SK-N-SH (cell line): ENCODE measurements around the gene SMIM1. TPM values are rescaled to one million over a fixed set of nuclear protein-coding genes. Genes with fewer than 3 reads are reported as not detected.

Source experiments
- CTCF ChIA-PET: fragments of 300-600, 350-600 bp; formaldehyde crosslinking; extraction: SDS; loops from one replicate; lab custom pipeline; 2021; lab: Yijun Ruan, JAX
- POLR2A ChIA-PET: fragments of 350-600 bp; sonication (Branson Sonifier 250); formaldehyde crosslinking; extraction: SDS; loops from one replicate; lab custom pipeline; 2020; ENCODE audit warnings: antibody characterized with exemption, inconsistent platforms; lab: Yijun Ruan, JAX
- DNase-seq: peaks from one replicate; pipeline ENCODE4 v3.0.0; 2012
- H2AFZ ChIP-seq: fragments of 200-600 bp; sonication (generic); 2 replicates; pipeline ENCODE4 v1.8.1; 2016; ENCODE audit warnings: antibody characterized with exemption, mild to moderate bottlenecking, low read depth
- H3F3A ChIP-seq: fragments of 200-600 bp; sonication (generic); replicated peaks from 2 replicates; pipeline ENCODE3; 2016; ENCODE audit warnings: antibody characterized with exemption, mild to moderate bottlenecking; ENCODE audit not compliant: insufficient read depth
- H3K27ac ChIP-seq, 2 experiments: fragments of 200-500 bp in 1 of 2; fragments of 200-600 bp in 1 of 2; sonication (Bioruptor generic) in 1 of 2; sonication (generic), shearing (Covaris generic) in 1 of 2; 2 replicates each; pipeline versions ENCODE4 v1.5.1 to v1.6.1; 2014 to 2016; ENCODE audit warnings: low read depth in 2 of 2, inconsistent platforms in 1 of 2, low read length in 1 of 2, mild to moderate bottlenecking in 1 of 2, mixed read lengths in 1 of 2
- H3K27me3 ChIP-seq: fragments of 200-600 bp; sonication (generic), shearing (Covaris generic); 2 replicates; pipeline ENCODE4 v1.6.1; 2016; ENCODE audit warnings: mixed run types; ENCODE audit not compliant: insufficient read depth
- H3K36me3 ChIP-seq, 2 experiments: fragments of 200-500 bp in 1 of 2; fragments of 200-600 bp in 1 of 2; sonication (Bioruptor generic) in 1 of 2; sonication (generic) in 1 of 2; replicated peaks in 1 of 2; 2 replicates each; pipeline versions ENCODE3 to v1.5.1; 2014 to 2016; ENCODE audit warnings: low read length in 1 of 2, mild to moderate bottlenecking in 1 of 2; ENCODE audit not compliant: insufficient read depth in 2 of 2, control insufficient read depth in 1 of 2
- H3K4me1 ChIP-seq, 2 experiments: fragments of 200-500 bp in 1 of 2; fragments of 200-600 bp in 1 of 2; sonication (Bioruptor generic) in 1 of 2; sonication (generic), shearing (Covaris generic) in 1 of 2; 2 replicates each; pipeline versions ENCODE4 v1.5.1 to v1.6.1; 2014 to 2016; ENCODE audit warnings: low read depth in 1 of 2, low read length in 1 of 2, mixed run types in 1 of 2; ENCODE audit not compliant: insufficient read depth in 2 of 2, control insufficient read depth in 1 of 2
- H3K4me2 ChIP-seq: fragments of 200-600 bp; sonication (generic), shearing (Covaris generic); 2 replicates; pipeline ENCODE4 v1.6.1; 2017; ENCODE audit warnings: mixed run types
- H3K4me3 ChIP-seq, 2 experiments: fragments of 200-500 bp in 1 of 2; fragments of 200-600 bp in 1 of 2; sonication (Bioruptor generic) in 1 of 2; sonication (generic), shearing (Covaris generic) in 1 of 2; 2 replicates each; pipeline versions ENCODE4 v1.5.1 to v1.8.1; 2014 to 2016; ENCODE audit warnings: low read depth in 2 of 2, inconsistent platforms in 1 of 2, low read length in 1 of 2, mild to moderate bottlenecking in 1 of 2, mixed read lengths in 1 of 2, moderate library complexity in 1 of 2
- H3K79me2 ChIP-seq: fragments of 200-600 bp; sonication (generic); 2 replicates; pipeline ENCODE4 v1.8.1; 2017; ENCODE audit warnings: mild to moderate bottlenecking; ENCODE audit not compliant: insufficient read depth
- H3K9ac ChIP-seq: fragments of 200-600 bp; sonication (generic); 2 replicates; pipeline ENCODE4 v1.6.1; 2017; ENCODE audit warnings: mixed run types
- H3K9me2 ChIP-seq: fragments of 200-600 bp; sonication (generic); 2 replicates; pipeline ENCODE4 v1.6.1; 2017; ENCODE audit warnings: mixed run types
- H3K9me3 ChIP-seq: fragments of 200-600 bp; sonication (generic); 2 replicates; pipeline ENCODE4 v1.6.1; 2017; ENCODE audit warnings: mixed run types, mild to moderate bottlenecking, moderate library complexity
- H4K20me1 ChIP-seq: fragments of 200-600 bp; sonication (generic); 2 replicates; pipeline ENCODE4 v1.6.1; 2017; ENCODE audit warnings: mild to moderate bottlenecking, mixed run types; ENCODE audit not compliant: insufficient read depth
- ELF1 ChIP-seq: IDR thresholded peaks from 2 replicates; pipeline ENCODE4 v1.4.0; 2012
- EP300 ChIP-seq, 2 experiments: IDR thresholded peaks; 2 replicates each; pipeline versions ENCODE4 v1.4.0 to v1.6.1; 2012; ENCODE audit warnings: borderline replicate concordance in 1 of 2, low read depth in 1 of 2, low read length in 1 of 2
- EZH2phosphoT487 ChIP-seq: fragments of 200-600 bp; sonication (generic); IDR thresholded peaks from 2 replicates; pipeline ENCODE4 v1.6.1; 2017; ENCODE audit warnings: low read depth, mixed run types, mild to moderate bottlenecking, antibody characterized with exemption, moderate library complexity, borderline replicate concordance
- FOXM1 ChIP-seq: IDR thresholded peaks from 2 replicates; pipeline ENCODE4 v1.4.0; 2012; ENCODE audit warnings: low read depth, mild to moderate bottlenecking
- RCOR1 ChIP-seq: fragments of 150-350 bp; IDR thresholded peaks from 2 replicates; pipeline ENCODE4 v1.6.1; 2017; ENCODE audit warnings: antibody characterized with exemption, low read length
- RFX5 ChIP-seq: IDR thresholded peaks from 2 replicates; pipeline ENCODE4 v1.6.1; 2012; ENCODE audit warnings: mild to moderate bottlenecking, improper control_type of control experiment, low read length
- SMC3 ChIP-seq: IDR thresholded peaks from 2 replicates; pipeline ENCODE4 v1.6.1; 2012; ENCODE audit warnings: low read depth, low read length, improper control_type of control experiment
- TAF1 ChIP-seq: IDR thresholded peaks from 2 replicates; pipeline ENCODE4 v1.6.1; 2012; ENCODE audit warnings: low read depth, mild to moderate bottlenecking, low read length, moderate library complexity, borderline replicate concordance
- TCF12 ChIP-seq: IDR thresholded peaks from 2 replicates; pipeline ENCODE4 v1.4.0; 2012
- WGBS: methylation state at CpG from one replicate; pipeline ENCODE4 v1.1.6; 2017; ENCODE audit warnings: low lambda C conversion rate; 5-methylcytosine and 5-hydroxymethylcytosine counted together
- polyA plus RNA-seq, 3 experiments: library from polyadenylated mRNA; depleted of rRNA; stranded (reverse); fragments of >200 nt; gene quantifications; 2 replicates each; pipeline ENCODE4 v1.2.3, GENCODE V29; 2012
- TF ChIP-seq, protein P1 (sequence below): IDR thresholded peaks from 2 replicates; pipeline ENCODE4 v1.4.0; 2012; ENCODE audit warnings: low read depth
- TF ChIP-seq, protein P2 (sequence below): fragments of 150-350 bp; IDR thresholded peaks from 2 replicates; pipeline ENCODE4 v1.6.1; 2017; ENCODE audit warnings: antibody characterized with exemption, low read length, low read depth, borderline replicate concordance

The SMIM1 gene
- polyA plus RNA-seq, 1 of the 3 experiments (the other 2 are of a cell fraction) = 6.1 TPM

DNA sequence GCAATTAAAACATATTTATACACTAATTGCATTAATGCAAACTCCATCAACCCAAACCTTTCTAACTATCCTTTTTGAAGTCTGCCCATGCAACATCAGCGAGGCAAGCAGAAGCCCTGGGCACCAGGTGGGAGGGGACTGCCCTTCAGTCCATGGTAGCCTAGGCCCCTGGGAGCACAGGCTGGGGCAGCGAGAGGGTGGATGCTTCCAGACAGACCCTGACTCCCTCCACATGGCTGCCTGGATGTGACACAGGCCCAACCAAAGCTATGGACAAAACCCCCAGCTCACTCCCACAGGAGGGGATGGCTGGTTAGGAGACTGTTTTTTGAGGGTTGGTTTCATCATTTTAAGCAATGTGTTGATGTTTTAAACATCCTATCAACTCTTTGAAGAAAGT lies 41.5 kb downstream of the SMIM1 start:
- POLR2A ChIA-PET = no interaction called here
- no peak for DNase-seq
- Histone ChIP-seq H3K9me3 (no peaks in the 10 kb centered on the region), H3K27me3 (no peaks in the 10 kb centered on the region), H3K79me2 (no peaks in the 10 kb centered on the region), H3K4me2 (no peak overlapping the region), H3K9me2 (no peaks in the 10 kb centered on the region), H3F3A (no peaks in the 10 kb centered on the region), H3K4me1 (peaks cover 0 to 13% of the 10 kb centered on the region in 2 experiments; a peak in 2 of 4 replicates), H2AFZ (no peak overlapping the region), H3K4me3 (no peak overlapping the region), H3K27ac (no peak overlapping the region), H4K20me1 (no peaks in the 10 kb centered on the region), H3K9ac (no peak overlapping the region), H3K36me3 (peaks cover 0 to 6% of the 10 kb centered on the region in 2 experiments)
- no peak for TF ChIP-seq TCF12
- TF ChIP-seq, protein P1, sequence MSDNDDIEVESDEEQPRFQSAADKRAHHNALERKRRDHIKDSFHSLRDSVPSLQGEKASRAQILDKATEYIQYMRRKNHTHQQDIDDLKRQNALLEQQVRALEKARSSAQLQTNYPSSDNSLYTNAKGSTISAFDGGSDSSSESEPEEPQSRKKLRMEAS = no peak
- TF ChIP-seq RFX5 = no peak
- no peak for TF ChIP-seq ELF1
- WGBS = 100% methylated on average over 1 of the region's 2 CpGs
- CTCF ChIA-PET = no interaction called here

DNA sequence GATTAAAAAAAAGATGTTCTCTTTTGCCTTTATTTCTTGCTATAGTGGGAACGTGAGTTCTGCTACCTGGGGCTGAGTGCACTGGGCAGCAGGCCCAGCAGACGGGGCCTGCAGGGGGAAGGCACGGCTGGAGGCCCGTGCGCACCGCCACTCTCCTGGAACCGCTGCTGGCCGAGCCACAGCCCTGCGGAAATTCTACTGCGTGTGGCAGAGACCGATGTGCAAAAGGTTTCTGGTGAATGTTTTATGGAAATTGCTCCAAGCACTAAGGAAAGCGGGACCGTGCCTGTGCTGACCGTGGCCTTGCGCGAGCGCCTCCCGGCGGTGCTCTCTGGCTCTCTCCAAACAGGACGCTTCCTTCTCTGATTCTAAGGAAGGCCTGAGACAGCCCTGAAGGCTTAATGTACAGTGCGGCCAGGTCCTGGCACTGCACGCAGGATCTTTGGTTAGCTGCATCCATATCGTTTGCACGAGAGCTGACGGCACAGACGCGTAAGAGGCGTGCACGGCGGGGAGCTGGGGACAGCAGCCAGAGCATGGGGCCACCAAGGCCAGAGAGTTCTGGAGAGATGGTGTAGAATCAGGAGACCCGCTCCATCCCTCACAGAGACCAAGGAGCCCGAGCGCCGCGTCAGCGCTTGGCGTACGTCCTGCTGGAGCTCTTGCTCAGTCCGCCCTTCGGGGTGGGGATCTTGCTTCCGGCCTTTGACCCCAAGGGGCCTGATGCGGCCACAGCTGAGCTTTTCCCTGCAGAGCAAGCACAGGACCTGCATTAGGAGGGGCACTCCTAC lies 42.4 kb downstream of the SMIM1 start:
- no peaks in the 10 kb centered on the region for H3K9me3 ChIP-seq
- no peak overlapping the region for H3K4me3 ChIP-seq
- POLR2A ChIA-PET = no interaction called here
- H3F3A ChIP-seq = no peaks in the 10 kb centered on the region
- no peaks in the 10 kb centered on the region for H3K27me3 ChIP-seq
- H3K36me3 ChIP-seq = peaks cover 0 to 10% of the 10 kb centered on the region in 2 experiments
- H2AFZ ChIP-seq = no peak overlapping the region
- DNase-seq = no peak
- CTCF ChIA-PET = interaction anchor here (1.5 kb wide), 1 partner anchor 39 kb away, joined by 4 read pairs; no protein-coding TSS in a partner anchor
- no peak overlapping the region for H3K4me2 ChIP-seq
- TF ChIP-seq SMC3 (no peak), EP300 (IDR thresholded peaks at IDR 0.05; ENCODE audit: borderline replicate concordance in 1 of 2, low read depth in 1 of 2, low read length in 1 of 2) (no peak), EZH2phosphoT487 (no peak), TCF12 (no peak), RCOR1 (no peak), TAF1 (no peak), FOXM1 (no peak)
- TF ChIP-seq, protein P2, sequence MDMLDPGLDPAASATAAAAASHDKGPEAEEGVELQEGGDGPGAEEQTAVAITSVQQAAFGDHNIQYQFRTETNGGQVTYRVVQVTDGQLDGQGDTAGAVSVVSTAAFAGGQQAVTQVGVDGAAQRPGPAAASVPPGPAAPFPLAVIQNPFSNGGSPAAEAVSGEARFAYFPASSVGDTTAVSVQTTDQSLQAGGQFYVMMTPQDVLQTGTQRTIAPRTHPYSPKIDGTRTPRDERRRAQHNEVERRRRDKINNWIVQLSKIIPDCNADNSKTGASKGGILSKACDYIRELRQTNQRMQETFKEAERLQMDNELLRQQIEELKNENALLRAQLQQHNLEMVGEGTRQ = no peak
- no peak overlapping the region for H3K9ac ChIP-seq
- WGBS = 91% methylated on average over 22 of the region's 42 CpGs
- H3K9me2 ChIP-seq = no peaks in the 10 kb centered on the region
- H3K4me1 ChIP-seq = peaks cover 0 to 22% of the 10 kb centered on the region in 2 experiments; a peak in 2 of 4 replicates
- no peaks in the 10 kb centered on the region for H4K20me1 ChIP-seq
- no peaks in the 10 kb centered on the region for H3K79me2 ChIP-seq
- no peak overlapping the region for H3K27ac ChIP-seq
